Measurements from ENCODE around the gene EFCAB8.

Gene EFCAB8

DNA sequence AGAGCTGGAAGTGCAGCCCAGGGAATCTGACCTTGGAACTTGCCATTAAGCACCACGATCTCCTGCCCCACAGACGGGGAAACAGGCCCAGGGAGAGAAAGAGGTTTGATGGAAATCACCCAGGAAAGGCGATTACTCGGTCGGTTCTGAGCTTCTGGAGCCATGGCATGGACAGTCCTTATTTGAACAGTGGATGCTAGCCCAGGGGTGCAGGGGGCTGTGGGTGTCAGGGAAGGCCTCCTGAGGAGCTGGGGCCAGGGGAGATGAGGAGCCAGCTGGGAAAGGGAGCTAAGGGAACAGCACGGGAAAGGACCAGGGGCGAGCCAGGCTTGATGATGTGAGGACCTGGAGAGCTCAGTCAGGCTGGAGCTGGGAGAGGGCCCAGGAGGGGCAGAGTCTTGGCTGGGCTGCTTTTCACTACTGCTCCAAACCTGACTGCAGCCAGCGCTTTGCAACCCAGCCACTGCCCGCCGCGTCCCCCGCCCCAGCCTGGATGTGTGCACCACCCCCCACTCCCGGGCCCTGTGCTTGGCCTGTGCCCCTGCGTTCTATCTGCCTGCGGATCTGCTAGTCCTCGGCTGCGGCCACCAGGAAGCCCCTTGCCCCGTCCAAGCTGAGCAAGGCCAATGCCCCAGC is 127.7 kb downstream of the EFCAB8 start:
- DNase-seq (ENCODE audit: low spot score): no peak

DNA sequence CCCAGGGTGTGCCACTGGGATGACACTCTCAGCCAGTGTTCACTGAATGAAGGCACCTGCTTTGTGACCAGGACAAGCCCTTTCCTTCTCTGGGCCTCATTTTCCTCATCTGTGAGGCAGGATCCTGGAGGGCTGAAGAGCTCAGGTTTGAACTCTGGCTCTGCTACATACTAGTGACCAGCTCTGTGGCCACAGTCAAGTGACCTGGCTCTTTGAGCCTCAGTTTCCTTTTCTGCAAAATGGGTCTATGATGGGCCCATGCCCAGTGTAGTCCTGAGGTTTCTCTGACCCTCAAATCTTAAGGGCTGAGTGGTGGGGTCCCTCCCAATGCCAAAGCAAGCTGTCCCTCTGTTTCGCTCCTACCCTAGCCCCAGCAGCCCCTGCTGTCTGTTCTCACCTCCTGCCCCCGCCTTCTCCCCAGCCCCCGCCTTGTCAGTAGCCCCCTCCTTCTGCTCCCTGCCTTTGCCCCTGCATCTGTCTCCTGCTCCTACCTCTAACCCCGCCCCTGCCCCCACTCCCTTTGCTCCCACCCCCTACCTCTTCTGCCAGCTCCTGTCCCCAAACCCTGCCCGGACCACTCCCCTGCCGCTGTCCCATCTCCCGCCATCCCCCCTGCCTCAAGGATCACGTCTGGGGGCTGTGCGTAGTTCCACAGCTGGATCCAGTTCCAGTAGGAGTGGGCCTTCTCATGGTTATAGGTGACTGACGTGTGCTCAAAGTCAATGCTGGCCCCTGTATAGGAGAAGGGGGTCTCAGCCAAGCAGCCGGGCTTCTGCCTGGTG is 128.5 kb downstream of the EFCAB8 start:
- DNase-seq (ENCODE audit: low spot score): no peak

DNA sequence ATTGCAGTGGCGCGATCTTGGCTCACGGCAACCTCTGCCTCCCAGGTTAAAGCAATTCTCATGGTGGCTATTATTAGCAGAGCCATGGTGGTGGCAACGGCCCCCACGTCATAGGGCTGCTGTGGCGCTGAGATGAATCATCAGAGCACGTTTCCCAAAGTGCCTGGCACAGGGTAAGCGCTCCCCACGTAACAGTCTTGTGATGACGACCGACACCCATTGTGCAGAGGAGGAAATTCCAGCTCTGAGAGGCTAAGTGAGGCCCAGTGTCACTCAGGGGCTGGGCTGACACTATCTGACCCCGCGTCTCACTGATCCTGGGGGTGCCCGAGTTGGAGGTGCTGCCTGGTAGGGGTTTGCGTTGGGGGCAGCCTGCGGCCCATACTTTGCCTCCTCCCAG is 129.3 kb downstream of the EFCAB8 start:
- DNase-seq (ENCODE audit: low spot score): no peak

DNA sequence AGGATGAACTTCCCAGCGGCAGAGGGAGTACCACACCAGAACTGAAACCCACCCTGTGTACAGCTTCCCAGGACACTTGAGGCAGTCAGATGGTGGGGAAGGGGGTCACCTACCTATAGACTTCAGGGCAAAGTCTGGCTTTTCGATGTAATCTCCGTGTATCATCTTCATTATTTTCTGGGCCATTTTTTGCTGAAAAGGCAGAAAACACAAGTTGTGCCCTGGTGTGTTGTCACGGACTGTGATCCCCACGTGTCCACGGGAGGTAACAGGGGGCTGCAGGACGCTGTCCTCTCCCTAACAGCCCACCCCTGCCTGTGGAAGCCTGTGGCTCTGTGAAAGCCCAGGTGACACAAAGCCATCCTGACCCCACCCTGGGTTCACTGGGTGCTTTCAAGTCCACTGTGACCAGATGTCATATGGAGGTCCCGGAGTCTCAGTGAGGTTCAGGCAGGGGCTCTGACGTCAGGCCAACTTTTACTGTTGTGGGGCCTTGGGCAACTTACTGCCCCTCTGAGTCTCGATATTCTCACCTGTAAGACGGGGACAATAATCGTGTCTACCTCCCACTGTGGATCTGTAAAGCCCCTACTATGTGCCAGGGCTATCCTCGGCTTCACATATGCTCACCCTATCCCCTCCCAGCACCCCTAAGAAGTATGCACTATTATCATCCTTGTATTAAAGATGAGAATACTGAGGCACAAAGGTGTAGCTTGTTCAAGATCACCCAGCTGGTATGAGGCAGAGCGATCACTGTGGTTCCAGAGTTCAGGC is 131.0 kb downstream of the EFCAB8 start:
- DNase-seq (ENCODE audit: low spot score): no peak

DNA sequence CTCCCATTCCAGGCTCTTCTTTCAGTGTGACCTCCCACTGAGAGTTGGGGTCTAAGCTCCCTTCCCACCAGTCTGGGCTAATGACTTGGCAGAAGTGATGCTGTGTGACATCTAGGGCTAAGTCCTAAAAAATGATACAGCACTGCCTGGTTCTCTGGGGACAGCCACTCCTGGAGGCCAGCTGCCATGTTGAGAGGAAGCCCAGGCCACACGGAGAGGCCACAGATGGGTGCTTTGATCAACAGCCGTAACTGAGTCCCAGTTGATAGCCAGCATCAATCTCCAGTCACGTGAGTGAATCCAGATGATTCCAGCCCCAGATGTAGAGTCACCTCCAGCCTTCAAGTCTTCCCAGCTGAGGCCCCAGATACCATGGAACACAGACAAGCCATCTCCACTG is 131.7 kb downstream of the EFCAB8 start:
- no peak for DNase-seq (ENCODE audit: low spot score)

DNA sequence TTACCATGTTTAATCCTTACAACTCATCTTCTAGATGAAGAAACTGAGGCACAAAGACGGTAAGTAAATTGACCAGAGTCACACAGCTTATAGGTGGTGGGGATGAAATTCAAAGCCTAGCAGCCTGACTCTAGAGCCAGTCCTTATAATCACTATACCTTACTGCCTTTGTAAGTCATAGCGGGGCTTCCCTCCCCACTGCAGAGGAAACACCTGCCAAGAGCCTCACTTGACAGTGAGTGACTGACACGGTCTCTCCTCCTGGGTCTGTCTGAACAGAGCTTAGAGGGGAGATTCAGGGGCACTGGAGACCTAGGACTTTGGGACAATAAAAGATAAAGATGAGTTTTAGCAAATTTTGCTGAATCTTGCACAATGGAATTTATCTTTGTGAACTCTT is 132.7 kb downstream of the EFCAB8 start:
- DNase-seq (ENCODE audit: low spot score): no peak

DNA sequence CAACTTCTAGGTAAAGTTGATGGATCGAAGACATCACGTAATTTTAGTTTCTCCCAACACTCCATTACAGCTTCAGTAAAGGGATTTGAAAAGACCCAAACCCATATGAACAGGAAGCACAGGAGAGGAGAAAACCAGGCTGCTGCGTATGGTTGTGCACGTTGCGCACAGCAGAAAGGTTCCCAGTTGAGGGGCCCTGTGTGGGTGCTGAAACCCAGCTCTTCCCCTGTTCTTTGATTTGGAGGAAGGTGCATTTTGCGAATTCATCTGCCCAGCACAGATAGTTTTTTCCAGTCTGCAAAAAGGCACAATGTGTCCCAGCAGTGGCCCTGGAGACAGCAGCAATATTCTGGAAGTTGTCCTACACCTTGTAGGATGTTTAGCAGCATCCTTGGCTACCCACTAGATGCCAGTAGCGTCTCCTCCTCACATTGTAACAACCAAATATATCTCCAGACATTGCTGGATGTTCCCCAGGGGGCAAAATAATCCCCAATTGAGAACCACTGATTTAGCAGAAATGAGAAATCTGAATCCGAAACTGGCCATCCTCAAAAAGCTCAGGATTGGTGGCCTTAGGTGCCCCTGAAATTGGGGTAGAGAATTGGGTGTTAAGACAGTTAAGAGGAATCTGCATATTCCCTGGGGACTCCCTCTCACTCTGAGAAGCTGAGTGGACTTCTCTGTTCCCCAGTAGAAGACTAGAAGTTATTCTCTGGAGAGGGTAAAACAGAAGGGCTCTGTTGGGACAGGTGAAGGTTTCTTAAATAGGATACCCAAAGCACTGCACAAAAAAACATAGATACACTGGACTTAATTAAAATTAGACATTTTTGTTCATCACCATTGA is 133.3 kb downstream of the EFCAB8 start:
- no peak for DNase-seq (ENCODE audit: low spot score)

DNA sequence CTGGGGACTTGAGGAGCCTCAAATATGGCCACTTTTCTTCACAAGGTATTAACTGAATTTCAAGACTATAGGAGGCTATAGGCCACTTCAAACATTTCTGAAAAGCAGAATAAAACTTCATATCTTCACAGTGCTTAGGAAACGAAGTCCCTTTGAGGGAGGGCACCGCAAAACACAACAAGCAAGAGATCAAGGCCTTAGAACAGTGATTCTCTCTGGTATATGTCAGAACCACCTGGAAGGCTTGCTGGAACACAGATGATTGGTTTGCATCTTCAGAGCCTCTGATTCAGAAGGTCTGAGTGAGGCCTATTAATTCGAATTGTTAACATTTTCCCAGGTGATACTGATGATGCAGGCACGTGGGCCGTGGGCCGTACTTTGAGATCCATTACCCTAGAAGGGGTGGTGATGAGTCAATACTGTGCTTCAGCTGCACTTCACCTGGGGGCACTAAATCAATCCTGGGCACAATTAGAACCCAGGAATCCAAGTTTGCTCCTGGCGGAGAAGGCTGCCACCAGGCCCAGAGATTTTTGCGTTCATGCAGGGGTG is 134.8 kb downstream of the EFCAB8 start:
- no peak for DNase-seq (ENCODE audit: low spot score)

DNA sequence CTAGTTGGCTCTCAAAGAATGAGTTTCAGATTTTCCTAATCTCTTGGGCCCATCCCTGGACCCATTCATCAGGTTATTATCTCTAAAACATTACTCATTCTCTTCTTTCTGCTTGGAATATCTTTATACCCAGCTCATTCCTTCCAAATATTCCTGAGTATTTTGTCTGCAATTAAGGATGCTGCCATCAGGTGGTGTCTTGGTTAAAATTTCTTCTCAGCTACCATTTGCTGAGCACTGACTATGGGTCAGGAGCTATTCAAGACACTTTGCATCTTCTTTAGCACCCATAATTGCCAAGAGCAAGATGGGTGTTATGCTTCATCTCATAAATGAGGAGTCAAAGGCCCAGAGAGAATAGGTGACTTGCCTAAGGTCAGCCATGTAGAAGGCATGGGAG is 137.1 kb downstream of the EFCAB8 start:
- DNase-seq (ENCODE audit: low spot score): no peak

DNA sequence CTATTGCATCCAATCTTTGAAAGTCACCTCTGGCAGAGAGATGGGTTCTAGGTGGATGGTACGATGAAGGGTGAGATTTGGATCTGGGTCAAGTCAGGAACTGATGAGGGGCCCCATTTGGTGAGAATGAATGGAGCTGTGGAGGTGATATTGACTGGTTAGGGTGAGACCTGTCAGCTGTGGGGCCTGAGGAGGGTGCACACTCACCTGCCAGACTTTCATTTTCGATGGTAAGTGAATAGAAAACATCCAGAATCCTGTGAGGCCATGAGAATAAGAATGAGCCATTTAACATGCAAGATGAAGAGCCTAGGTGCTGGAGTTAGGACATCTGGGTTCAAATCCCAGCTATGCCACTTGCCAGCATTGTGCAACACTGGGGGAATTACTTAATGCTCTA is 138.7 kb downstream of the EFCAB8 start:
- no peak for DNase-seq (ENCODE audit: low spot score)

DNA sequence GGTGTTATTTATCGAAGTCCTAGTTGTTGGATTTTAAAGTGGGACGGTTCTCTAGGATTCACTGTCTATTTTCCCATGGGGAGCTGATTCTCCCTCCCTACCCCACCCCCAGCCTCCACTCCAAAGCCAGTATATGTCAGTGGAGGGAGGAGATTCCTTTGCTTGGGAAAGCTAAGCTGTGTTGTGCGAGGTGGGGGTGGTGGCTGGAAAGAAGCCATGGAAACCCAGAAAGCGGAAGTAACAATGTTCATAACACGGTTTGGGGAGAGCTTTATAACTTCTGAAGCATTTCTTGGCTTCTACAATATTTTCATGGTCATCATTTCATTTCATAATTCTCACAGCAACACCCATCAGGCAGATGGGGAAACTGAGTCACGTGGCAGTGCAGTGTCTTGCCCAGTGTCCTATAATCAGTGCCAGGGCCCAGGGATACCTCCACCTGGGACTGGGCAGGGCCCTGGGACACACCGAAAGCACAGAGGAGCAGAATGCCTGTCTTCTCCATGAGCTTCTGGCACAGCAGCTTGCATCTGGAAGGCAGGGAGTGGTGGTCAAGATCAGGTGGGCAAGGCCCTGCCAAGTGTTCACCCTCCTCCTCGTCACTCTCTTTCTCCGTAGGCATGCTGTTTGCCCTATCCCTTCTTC is 141.0 kb downstream of the EFCAB8 start:
- no peak for DNase-seq (ENCODE audit: low spot score)

DNA sequence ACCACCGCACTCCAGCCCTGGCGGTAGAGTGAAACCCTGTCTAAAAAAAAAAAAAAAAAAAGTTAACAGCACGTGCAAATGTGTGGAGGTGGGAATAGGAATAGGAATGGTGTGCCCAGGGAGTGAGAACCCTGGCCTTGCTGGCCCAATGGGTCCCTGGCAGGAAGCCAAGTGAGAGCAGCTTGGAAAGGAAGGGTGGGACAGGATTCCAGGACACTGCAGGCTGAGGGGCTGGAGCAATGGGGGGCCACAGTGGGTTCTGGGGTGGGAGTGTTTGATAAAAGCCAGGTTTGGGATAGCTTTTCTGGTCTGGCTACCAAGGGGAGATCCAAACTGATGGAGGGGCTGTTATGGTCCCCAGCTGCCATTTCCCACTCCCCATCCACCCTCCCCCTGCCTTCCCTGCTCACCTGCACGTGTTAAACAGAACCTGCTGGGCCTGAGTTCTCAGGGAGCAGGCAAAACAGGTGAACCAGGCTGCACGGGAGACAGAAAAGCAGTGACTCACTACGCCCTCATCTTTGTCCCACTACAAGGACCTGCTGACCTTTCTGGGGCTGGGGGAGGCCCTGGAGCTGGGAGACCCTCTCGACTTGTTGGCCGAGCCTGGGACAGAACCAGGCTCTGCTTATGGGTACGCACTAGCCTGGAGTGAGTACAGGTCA is 142.2 kb downstream of the EFCAB8 start:
- no peak for DNase-seq (ENCODE audit: low spot score)

DNA sequence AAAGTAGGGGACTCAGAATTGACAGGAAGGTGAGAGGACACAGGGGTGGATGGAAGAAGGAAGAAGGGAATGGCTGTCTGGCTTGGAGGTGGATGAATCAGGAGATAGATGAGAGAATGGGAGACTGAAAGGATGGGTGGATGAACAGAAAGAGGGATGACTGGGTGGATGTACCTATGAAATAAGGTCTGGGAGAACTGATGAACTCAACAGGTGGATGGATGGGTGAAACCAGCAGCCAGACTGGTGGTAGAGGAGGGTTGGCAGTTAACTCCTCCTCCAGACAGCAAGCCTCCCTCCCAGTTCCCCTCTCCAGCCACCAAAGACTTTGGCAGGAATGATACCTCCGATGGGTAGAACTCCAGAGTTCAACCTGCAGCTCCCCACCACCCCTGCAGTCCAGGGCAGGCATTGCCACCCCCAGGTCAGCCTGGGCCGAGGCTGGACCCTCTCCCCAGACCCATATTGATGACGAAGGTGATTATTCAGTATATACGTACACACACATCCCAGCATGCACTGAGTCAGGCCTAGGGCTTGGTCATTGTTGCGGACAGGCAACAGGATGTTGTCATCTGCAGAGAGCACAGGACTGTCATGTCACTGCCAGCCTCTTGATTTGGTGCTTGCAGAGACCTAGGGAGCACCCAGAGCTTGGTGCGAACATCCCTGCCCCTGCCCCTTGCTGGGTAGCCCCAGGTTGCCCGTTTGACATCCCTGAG is 143.5 kb downstream of the EFCAB8 start:
- no peak for DNase-seq (ENCODE audit: low spot score)

DNA sequence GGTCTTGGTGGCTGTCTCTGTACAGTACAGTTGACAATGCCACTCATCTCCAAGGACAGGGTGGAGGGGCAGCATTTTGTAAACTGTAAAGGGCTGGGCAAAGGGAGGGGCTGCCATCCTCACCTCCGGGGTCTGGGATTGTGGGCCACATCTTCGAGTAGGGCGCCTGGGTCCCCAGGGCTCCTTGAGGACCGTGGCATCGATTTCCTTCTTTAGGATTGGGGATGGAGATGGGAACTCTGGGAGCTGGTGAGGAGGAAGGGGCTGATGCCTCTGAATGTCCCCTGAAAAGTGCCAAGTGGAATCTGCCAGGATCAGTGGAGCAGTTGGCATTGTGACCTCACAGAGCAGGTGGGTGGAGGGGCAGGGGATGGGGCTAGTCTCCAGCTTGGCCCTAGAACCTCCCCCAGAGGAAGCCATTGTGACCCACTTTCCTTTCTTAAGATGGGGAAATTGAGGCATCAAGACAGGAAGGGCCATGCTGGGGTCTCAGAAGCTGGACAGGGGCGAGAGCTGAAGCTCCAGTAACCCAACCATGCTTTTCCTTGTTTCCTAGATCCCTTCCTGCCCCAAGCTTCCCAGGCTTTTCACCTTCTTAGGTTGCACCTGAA is 145.5 kb downstream of the EFCAB8 start, which contains the start of gene SUN5:
TSS of gene SUN5 (minus strand) at position 293 of the 611 bp plus-strand sequence. CDS start at position 200, 93 bp downstream.
- DNase-seq (ENCODE audit: low spot score): no peak

DNA sequence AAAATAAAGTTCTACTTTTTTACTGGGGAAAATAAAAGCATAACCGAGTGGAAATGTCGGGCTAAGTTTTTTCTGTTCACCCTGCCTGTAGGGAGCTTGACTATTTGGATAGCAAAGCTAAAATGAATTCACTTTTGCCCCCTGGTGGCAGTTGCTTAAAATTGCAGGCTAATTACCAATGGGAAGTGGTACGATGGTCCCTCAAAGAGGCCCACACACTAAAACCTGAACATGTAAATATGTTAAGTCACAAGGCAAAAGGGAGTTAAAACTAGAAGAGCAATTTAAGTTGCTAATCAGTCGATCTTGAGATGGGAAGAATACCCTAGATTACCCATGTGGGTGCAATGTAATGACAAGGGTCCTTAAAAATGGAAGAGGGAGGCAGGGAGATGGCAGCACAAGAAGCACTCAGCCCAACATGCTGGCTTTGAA is 146.4 kb downstream of the EFCAB8 start:
- no peak for DNase-seq (ENCODE audit: low spot score)

DNA sequence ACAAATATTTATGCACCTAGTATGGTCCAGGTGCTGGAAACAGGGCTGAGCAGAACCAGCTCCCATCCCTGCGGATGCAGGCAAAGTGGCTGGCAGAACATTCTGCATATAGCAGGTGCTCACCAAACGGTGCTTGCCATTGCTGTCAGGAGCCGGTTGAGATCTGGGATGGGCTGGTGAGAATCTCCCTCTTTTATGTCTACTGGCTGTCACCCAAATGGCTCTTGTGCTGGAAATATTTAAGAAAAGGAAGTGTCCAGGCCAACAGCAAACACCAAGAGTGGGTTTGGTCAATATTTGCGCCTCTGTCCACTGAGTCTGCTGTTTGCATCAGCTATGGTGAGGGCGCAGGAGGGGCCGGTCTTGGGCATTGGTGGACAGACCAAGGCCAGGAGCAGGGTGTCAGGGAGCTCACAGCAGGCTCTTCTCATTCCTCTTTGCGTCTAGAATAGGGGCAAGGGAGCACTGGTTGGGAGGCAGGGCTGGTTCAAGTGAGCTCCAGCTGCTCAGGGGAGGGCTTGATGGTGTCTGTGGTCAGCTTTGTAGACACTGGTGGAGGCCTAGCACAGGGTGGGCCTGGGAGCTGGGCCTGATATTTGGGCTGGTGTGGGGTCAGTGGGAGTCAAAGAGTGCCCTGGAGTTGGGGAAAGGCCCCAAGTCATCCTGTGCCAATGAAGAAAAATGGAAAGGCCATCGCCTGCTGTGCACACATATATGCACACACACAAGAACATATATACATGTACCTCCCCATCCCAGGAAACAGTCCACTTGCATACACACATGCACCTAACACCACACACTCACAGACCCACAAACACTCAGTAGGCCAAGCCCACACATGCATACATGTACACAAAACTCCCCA is 147.4 kb downstream of the EFCAB8 start:
- DNase-seq (ENCODE audit: low spot score): no peak

DNA sequence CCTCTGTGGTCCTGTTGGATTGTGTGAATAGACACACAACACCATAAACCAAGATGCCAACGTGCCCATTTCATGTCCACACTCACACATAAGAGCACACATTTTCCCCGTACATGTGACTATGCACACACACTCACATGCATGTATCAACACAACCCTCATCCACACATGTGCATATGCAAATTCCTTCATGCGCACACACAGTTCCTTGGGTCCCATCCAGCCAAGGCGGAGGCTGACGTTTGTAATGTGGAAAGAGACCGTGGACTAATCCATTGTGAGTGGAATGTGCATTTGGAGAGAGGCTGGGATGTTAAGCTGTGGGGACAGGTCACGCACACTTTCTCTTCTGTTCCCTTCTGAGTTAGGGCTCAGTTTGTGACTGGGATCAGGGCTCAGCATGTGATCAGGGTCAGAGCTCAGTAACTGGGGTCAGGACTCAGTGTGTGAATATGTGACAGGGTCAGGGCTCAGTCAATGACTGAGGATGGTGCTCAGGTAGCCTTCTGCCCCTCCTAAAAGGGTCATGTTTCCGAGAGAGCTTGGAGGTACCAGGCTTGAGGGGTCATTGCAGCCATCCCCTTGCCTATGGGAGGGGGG is 148.2 kb downstream of the EFCAB8 start:
- no peak for DNase-seq (ENCODE audit: low spot score)

All from globus pallidus (tissue), 1 donor.